Heart right ventricle (tissue), 16 donors: ENCODE data around the gene SRSF3. TPM values are rescaled to one million over a fixed set of nuclear protein-coding genes. Genes with fewer than 3 reads are reported as not detected.
"Not testable (repeated sequence)": the region's sequence is repeated elsewhere in the genome, so short reads cannot be mapped to it uniquely, and the experiment has no call there.

Experiments
- ATAC-seq, 8 donors: fragments of 200-7000 bp; cut with Tn5 transposase; one replicate each; pipeline ENCODE4 v1.9.1; 2020; ENCODE audit warnings: mild to moderate bottlenecking in 8 of 8, moderate library complexity in 8 of 8, moderate number of reproducible peaks in 1 of 8
- DNase-seq, 2 donors: peaks; one replicate each; pipeline ENCODE4 v3.0.0-alpha.2; 2020
- H3K27ac ChIP-seq, 10 donors: fragments of 200-600 bp; sonication (generic) in 2 of 10; one replicate each; pipeline versions ENCODE4 v1.5.0 to v1.8.0; 2020 to 2022; ENCODE audit warnings: mild to moderate bottlenecking in 3 of 10
- H3K27me3 ChIP-seq, 7 donors: fragments of 200-600 bp; one replicate each; pipeline ENCODE4 v1.8.0; 2021 to 2022; ENCODE audit warnings: mild to moderate bottlenecking in 2 of 7
- H3K36me3 ChIP-seq, 9 donors: fragments of 200-600 bp; sonication (generic) in 1 of 9; one replicate each; pipeline versions ENCODE4 v1.5.0 to v1.8.0; 2020 to 2022; ENCODE audit warnings: mild to moderate bottlenecking in 2 of 9
- H3K4me1 ChIP-seq, 9 donors: fragments of 200-600 bp; sonication (generic) in 1 of 9; one replicate each; pipeline versions ENCODE4 v1.5.0 to v1.8.0; 2020 to 2022; ENCODE audit warnings: mild to moderate bottlenecking in 4 of 9
- H3K4me3 ChIP-seq, 10 donors: fragments of 200-600 bp; sonication (generic) in 2 of 10; one replicate each; pipeline versions ENCODE4 v1.5.0 to v1.8.0; 2020 to 2022; ENCODE audit warnings: mild to moderate bottlenecking in 7 of 10, moderate library complexity in 2 of 10
- H3K9me3 ChIP-seq, 11 donors: fragments of 200-600 bp in 10 of 11; sonication (generic) in 2 of 11; one replicate each; pipeline versions ENCODE4 v1.5.0 to v1.8.0; 2013 to 2022; ENCODE audit warnings: mild to moderate bottlenecking in 2 of 11, control low read depth in 1 of 11, moderate library complexity in 1 of 11
- CTCF ChIP-seq, 9 donors: fragments of 200-600 bp; sonication (generic) in 2 of 9; IDR thresholded peaks; one replicate each; pipeline versions ENCODE4 v1.5.0 to v1.8.0; 2021 to 2022; ENCODE audit warnings: antibody characterized with exemption in 9 of 9, mild to moderate bottlenecking in 5 of 9, moderate library complexity in 1 of 9
- WGBS, 2 donors: extraction: QIAGEN DNeasy Blood & Tissue Kit; methylation state at CpG; one replicate each; pipeline ENCODE4 v1.1.7; 2013; ENCODE audit warnings: inconsistent platforms in 1 of 2; 5-methylcytosine and 5-hydroxymethylcytosine counted together
- intact Hi-C, 10 donors: fragments of 100-400 bp; cut with DNase I; formaldehyde crosslinking; loops; one replicate each; pipeline versions ENCODE4 v1.11.1 to v1.14.2; 2022
- polyA plus RNA-seq, 2 donors: library from polyadenylated mRNA; stranded (reverse); fragments of 200-250 nt; gene quantifications; one replicate each; pipeline ENCODE4 v1.2.3, GENCODE V29; 2013
- total RNA-seq, 10 donors: library from RNA; stranded (reverse); fragmentation: NEBNext Ultra II Directional in 3 of 10; extraction: Animal tissue kit (Norgen Biotek cat#: 25700) in 3 of 10; gene quantifications; one replicate each; pipeline versions ENCODE4 v1.2.1 to v1.2.4, GENCODE V29; 2021 to 2023
- donor health status: Arrhythmogenic right ventricular cardiomyopathy.
- donor health status: ischemic (EF 13 %, LVEDD 7.1; RV severe dilation, severe dysfunction).
- donor health status: healthy with polysubstance abuse.
- donor health status: DM: no; HTN: yes; CAD: no.
- donor health status: DM: no; HTN: no; CAD: no.
- donor health status: ischemic (EF 25% LVEDD 6.9; RV normal size, moderate dysfunction).
- donor health status: ischemic (EF 25% LVEDD 5.7; RV mildly dilated, moderate dysfunction).
- donor health status: healthy.
- donor health status: DM: yes; HTN: yes; CAD: no.
- donor health status: Ischemic cardiomyopathy.
- donor health status: ischemic (EF 35%, LVEDD 5.7; RV mildly dilated, moderate dysfunction).
- donor health status: nonischemic (EF 11% LVEDD 7.7; RV severe dilation, severe dysfunction).
- donor health status: DM: yes; HTN: yes; CAD: no.
- donor health status: PGD.
- donor health status: ischemic (EF 29% LVEDD 5.4; RV normal size, mild dysfunction).
- donor health status: nonischemic (EF 23%, LVEDD 6.1; RV moderate dilation, normal function).

The SRSF3 gene
- total and polyA plus RNA-seq, 12 donors, result 105 to 196 (median 131) TPM

DNA sequence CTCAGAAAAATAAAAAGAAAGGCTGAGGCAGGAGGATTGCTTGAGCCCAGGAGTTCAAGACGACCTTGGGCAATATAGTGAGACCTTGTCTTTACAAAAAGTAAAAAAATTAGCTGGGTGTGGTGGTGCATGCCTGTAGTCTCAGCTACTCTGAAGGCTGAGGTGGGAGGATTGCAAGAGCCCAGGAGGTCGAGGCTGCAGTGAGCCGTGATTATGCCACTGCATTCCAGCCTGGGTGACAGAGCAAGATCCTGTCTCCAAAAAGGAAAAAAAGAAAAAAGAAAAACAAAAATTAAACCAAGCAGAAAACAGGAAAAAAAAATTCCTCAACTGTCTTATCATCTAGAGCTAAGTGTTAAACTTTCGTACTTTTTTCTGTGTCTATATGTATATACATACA is 12.4 kb upstream of the SRSF3 start:
- no peak for TF ChIP-seq CTCF (IDR thresholded peaks at IDR 0.05)
- 86 to 92% methylated on average over 4 of the region's 4 CpGs for WGBS, 2 donors
- no peak for ATAC-seq

GRCh38 chr6:36586606-36587005 is 7.6 kb upstream of the SRSF3 start:
- TF ChIP-seq CTCF (IDR thresholded peaks at IDR 0.05), result no peak
- Histone ChIP-seq H3K36me3 (no peaks in the 10 kb centered on the region), H3K4me3 (no peak overlapping the region), H3K9me3 (no peaks in the 10 kb centered on the region), H3K4me1 (no peaks in the 10 kb centered on the region), H3K27me3 (no peaks in the 10 kb centered on the region), H3K27ac (no peak overlapping the region)
- no peak for ATAC-seq
- DNase-seq, result no peak
- intact Hi-C loops, result no loop called here
- WGBS, 2 donors, result 67 to 85% methylated on average over 1 of the region's 1 CpG

More for the DNA sequence above, 12.4 kb upstream of the SRSF3 start:
- Histone ChIP-seq H3K9me3 (no peaks in the 10 kb centered on the region), H3K27ac (no peak overlapping the region), H3K4me1 (peaks cover 0 to 16% (median 13%) of the 10 kb centered on the region in 9 donors), H3K4me3 (no peak overlapping the region), H3K27me3 (no peaks in the 10 kb centered on the region), H3K36me3 (no peaks in the 10 kb centered on the region)
- no peak for DNase-seq
- intact Hi-C loops, result no loop called here

DNA sequence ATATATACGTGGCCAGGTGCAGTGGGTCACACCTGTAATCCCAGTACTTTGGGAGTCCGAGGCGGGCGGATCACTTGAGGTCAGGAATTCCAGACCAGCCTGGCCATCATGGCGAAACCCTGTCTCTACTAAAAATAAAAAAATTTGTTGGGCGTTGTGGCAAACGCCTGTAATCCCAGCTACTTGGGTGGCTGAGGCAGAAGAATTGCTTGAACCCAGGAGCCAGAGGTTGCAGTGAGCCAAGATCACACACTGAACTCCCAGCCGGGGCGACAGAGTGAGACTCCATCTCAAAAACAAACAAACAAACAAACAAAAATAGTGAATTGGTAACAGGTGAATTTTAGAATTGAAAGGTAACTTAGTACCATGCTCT is 5.1 kb upstream of the SRSF3 start:
- 96 to 97% methylated on average over 9 of the region's 9 CpGs for WGBS, 2 donors
- H3K36me3 ChIP-seq, H3K27me3 ChIP-seq, intact Hi-C loops, H3K4me3 ChIP-seq, DNase-seq, ATAC-seq, H3K9me3 ChIP-seq, H3K27ac ChIP-seq: not testable (repeated sequence)
- H3K4me1 ChIP-seq, result peaks cover 0 to 16% (median 9%) of the 10 kb centered on the region in 9 donors

GRCh38 chr6:36590237-36590636 is 3.9 kb upstream of the SRSF3 start:
- DNase-seq, result no peak
- WGBS, 2 donors, result 78 to 100% methylated on average over 1 of the region's 1 CpG
- intact Hi-C loops, result loop anchor here in 8 of 10 donors (5.0 to 10.0 kb wide), 6 partner anchors 43 to 168 kb away; partner anchors contain the start of genes STK38 (in 5 of the 8), KCTD20 (in 3 of the 8) and PXT1 (in 3 of the 8)
- Histone ChIP-seq H3K27ac (no peak overlapping the region), H3K36me3 (no peaks in the 10 kb centered on the region), H3K4me3 (no peak overlapping the region), H3K4me1 (peaks cover 0 to 17% (median 9%) of the 10 kb centered on the region in 9 donors), H3K27me3 (no peaks in the 10 kb centered on the region), H3K9me3 (no peaks in the 10 kb centered on the region)
- TF ChIP-seq CTCF (IDR thresholded peaks at IDR 0.05), result no peak
- ATAC-seq, result no peak

DNA sequence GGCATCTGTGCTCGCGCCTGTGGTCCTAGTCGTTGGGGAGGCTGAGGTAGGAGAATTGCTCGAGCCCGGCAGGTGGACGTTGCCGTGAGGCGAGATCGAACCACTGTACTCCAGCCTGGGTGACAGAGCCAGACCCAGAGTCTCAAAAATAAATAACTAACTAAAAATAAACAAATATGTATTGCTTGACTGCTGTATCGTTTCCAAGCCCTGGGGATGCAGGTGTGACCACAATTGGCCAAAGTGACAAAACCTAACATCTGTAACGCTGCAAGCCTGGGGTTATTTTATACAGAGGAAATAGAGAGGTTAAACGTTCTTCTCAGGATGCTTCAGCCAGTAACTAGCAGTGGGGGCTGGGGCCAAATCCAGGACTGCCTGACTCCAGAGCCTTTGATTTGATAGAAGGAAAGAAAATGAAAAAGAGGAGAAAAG is 1.9 kb upstream of the SRSF3 start:
- Histone ChIP-seq H3K27me3 (no peaks in the 10 kb centered on the region), H3K27ac (peak overlapping the region in 1 of 10 donors; percentile 98), H3K4me1 (peaks cover 0 to 24% (median 17%) of the 10 kb centered on the region in 9 donors), H3K9me3 (no peaks in the 10 kb centered on the region), H3K4me3 (no peak overlapping the region), H3K36me3 (peaks cover 0 to 8% (median 5%) of the 10 kb centered on the region in 9 donors)
- ATAC-seq, result no peak
- intact Hi-C loops, result loop anchor here in 8 of 10 donors (5.0 to 10.0 kb wide), 6 partner anchors 45 to 170 kb away; partner anchors contain the start of genes STK38 (in 5 of the 8), KCTD20 (in 3 of the 8) and PXT1 (in 3 of the 8)
- TF ChIP-seq CTCF (IDR thresholded peaks at IDR 0.05), result no peak
- DNase-seq, result no peak
- WGBS, 2 donors, result 91 to 94% methylated on average over 12 of the region's 12 CpGs
